Ecto neural progenitor cell (in vitro differentiated cells): ENCODE data around the gene RANBP17.
"Not testable (repeated sequence)": the region's sequence is repeated elsewhere in the genome, so short reads cannot be mapped to it uniquely, and the experiment has no call there.

ENCODE experiments used
- DNase-seq: peaks from one replicate; pipeline ENCODE4 v3.0.0-alpha.2; 2018; ENCODE audit warnings: low spot score

Gene RANBP17

DNA sequence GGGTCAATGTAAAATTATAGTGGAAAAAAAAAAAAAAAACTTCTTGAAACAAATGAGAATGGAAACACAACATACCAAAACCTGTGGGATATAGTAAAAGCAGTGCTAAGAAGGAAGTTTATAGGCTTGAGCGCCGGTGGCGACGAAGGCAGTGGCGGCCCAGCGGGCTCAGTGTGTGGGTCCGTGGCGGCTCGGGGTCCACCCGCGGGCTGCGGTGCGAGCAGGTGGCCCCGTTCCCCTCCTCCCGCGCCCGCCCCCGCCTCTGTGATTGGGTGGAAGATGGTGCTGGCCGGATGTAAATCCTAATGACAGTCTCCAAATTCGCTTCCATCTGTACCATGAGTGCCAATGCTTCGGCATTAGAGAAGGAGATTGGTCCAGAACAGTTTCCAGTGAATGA, 389.7 kb downstream of the RANBP17 start:
- no peak for DNase-seq

DNA sequence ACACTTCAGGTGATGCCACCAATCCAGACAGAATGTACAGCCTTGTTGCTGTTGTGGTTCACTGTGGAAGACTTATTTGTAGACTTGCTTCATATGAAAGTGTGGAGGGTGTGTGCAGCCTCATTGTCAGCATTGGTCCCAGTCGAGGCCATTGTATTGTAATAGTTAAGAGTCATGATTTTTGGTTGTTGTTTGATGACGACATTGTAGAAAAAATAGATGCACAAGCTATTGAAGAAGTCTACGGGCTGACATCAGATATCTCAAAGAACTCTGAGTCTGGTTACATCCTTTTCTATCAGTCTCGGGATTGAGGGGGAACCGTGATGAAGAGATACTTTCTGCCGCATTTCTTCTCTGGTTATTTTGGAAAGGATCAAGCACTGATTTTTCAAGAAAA, 390.9 kb downstream of the RANBP17 start:
- no peak for DNase-seq

- DNase-seq, result no peak
These were observed 397.1 kb downstream of the RANBP17 start for GRCh38 chr5:171258737-171259415.

DNA sequence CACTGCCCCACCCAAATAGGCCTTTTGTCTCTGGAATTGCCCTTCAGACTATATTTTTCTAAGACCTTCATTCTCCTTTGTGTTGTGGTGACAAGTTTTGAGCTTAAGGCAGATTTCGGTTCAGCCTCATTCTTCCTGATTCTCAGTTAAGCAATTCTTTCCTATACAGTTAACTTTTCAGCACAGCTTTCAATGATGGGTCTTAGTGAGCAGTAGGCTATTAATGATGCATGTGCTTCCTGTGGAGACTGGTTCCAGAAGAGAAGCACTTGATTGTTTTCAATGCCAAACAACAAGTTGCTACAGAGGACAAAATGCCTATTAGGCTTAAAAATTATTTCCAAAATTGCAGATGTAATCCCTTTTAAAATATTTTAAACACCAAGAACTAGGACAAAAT, 399.5 kb downstream of the RANBP17 start:
- no peak for DNase-seq

GRCh38 chr5:171261904-171262303, 400.1 kb downstream of the RANBP17 start:
- DNase-seq, result no peak

DNA sequence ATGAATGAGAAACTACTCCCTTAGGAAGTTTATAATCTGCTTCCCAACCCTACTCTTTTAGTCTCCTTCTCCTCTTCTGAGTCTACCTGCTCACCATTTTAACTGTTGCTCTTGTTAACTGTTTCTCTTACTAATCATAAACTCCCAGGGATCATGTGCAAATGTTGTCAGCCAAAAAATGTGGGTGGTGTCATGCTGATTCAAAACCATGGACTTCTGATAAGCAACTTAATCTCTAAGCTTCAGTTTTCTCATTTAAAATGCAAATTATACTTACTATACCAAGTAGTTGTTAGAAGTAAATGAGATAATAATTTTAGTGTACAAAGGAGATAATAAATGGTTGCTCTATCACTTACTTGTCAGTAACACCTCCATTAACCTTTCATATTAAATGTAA, 401.4 kb downstream of the RANBP17 start:
- DNase-seq, result no peak

- no peak for DNase-seq
These were observed 403.0 kb downstream of the RANBP17 start for GRCh38 chr5:171264843-171265242.

DNA sequence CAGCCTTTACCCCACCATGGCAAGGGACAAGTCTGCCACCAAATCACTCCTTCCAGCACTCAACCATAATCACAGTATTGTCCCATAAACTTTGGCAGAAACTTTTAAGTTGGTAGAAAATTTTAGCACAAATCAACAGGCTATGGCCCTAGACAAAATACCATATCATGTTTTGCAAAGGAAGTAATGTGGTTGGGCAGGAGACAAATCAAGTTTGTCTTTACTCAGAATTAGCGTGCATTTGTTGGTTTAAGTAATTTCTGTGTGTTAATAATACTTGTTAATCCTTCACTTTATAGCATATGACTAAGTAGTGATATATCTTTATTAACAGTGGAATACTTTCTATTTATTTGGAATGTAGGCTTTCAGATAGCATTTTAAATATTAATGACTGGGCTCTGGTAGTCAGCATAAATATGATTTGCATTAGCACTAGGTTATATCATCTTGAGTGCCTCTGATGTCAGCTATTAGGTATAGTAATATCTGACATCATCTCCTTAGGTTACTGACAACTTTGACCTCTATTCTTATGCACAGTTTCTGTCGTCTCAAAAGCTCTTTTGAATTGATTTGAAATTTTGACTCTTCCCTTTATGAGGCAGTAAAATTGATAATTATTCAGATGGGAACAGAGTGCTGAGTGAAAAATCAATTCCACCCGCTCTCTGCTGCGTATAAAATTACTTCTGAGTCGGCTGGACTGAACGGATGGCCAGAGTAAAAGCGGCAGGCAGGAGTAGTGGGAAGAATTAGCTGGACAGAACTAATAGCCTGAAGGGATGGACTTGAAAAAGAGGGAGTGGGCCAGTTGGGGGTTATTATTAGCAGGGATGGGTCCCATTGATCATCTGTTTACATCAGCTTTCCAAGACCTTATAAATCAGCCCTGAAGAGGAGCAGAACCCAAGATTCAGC, 407.1 kb downstream of the RANBP17 start:
- DNase-seq, result no peak

- no peak for DNase-seq
These were observed 407.9 kb downstream of the RANBP17 start for GRCh38 chr5:171269717-171270116.

- DNase-seq, result no peak
These were observed 408.3 kb downstream of the RANBP17 start for GRCh38 chr5:171270136-171270535.

DNA sequence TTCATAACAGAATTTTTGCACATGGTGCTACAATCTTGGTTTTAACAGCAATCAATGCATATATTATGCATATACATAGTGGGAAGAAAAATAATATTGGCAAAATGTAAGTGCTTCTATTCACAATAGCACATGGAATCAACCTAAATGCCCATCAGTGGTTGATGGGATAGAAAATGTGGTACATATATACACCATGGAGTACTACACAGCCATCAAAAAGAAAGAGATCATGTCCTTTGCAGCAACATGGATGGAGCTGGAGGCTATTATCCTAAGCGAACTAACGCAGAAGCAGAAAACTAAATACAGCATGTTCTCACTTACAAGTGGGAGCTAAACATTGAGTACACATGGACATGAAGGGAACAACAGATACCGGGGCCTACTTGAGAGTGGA, 410.0 kb downstream of the RANBP17 start:
- DNase-seq, result no peak

DNA sequence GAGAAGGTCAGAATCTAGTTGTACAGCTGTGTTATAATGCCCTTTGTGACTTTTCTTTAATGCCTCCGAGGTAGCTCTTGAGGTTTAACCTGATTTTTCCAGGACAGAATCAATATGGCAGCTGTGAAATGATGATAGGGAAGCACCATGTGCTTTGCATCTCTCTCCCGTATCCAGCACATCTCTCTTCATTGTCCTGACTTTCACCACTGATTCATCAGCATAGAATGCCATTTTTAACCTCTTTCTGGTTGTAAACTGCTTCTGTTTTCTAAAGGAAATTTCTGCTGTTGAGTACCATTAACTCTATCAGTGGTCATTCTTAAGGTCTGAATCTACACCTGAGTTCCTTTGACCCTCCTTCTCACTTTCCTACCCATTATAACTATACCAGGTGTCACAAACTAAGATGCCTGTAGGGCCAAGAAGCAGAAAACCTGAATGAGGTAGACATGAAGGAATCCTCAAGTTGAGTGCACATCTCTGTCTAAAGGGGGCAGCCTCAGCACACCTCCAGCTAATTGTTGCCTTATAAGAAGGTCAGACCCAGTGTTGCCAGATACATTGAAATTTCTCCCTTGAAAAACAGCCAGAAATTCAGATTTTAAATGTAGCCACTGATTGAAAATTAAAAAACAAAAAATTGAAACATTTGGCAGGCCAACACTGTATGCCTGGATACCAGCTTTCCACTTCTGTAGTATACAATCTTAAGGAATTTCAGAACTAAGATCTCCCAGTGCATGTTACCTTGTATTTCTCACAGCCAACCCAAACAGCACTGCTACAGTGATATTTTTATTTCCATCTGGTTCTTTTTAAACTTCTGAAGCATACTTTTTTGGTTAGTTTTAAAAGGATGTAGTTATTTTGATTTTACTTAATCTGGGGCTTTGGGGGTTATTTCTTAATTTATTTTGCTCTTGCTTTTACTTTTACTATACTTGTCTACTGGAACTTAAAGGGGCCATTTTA, 411.5 kb downstream of the RANBP17 start:
- DNase-seq, result no peak

DNA sequence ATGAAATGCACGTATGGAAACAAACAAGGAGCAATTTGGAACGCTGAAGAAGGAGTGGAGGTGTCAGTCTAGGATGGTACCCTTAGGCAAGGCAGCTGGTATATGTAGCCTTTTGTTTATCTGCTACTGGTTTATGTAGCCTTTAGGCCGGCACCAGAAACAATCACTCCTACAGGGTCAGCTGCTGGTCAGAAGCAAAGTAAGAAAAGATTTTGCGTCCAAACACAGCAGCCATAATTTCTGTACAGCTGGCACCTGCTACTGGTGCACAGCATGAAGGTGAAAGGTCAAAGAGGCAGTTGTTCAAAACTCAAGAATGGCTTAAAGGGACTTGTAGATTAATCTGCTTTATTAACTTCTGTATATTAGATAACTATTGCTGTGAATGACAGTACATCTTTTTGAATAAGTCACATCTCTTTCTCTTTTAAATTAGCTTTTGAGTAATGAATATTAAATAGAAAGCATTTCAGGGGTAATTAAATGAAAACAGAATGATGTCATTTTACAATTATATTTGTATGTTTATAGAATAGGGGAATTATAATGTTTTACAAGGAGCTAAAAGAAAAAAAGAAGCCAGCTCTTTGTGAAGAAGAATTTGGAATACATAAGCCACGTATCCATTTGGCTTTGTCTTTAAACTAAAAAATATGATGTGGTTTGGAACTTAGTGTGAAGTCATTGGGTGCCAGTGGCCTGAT, 414.2 kb downstream of the RANBP17 start:
- no peak for DNase-seq

DNA sequence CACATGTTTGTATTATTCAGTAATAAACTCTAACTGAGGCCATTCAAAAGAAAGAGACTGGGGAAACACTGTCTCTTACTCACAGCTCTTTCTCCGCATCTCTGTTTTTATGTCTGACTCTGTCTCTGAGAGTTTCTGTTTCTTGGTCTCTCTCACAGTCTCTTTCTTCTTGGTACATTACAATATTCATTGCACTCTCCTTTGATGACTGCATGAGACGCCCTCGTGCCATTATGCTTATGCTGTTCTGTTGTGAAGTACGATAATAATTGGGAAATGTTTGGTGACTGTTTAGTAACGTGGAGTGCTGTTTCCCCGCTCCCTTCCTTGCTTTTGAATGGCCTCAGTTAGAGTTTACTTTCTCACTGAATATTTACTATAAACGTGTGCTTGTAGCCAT, 421.9 kb downstream of the RANBP17 start:
- DNase-seq, result no peak

- DNase-seq, result no peak
These were observed 423.6 kb downstream of the RANBP17 start for GRCh38 chr5:171285465-171285864.

DNA sequence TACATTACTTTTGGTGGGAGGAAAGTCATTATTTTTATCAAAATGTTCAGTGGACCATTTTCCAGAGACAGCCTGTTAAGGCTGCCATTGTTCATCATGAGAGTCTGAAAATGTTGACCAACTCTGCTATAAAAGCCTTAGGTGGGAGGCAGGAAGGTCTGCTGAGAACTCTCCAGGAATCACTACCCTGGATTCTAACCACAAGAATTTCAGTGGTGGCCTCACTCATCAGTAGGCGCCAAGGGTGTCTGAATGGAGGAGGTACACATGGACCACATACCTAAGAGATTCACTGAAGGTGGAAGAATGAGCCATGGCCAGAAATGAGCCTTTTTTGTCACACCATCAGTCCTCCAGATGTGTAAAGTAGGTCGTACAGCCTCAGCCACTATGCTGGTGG, 426.2 kb downstream of the RANBP17 start:
- DNase-seq, result no peak

- DNase-seq, result no peak
These were observed 429.6 kb downstream of the RANBP17 start for GRCh38 chr5:171291371-171291770.

- no peak for DNase-seq
These were observed 433.5 kb downstream of the RANBP17 start for GRCh38 chr5:171295299-171295698.

DNA sequence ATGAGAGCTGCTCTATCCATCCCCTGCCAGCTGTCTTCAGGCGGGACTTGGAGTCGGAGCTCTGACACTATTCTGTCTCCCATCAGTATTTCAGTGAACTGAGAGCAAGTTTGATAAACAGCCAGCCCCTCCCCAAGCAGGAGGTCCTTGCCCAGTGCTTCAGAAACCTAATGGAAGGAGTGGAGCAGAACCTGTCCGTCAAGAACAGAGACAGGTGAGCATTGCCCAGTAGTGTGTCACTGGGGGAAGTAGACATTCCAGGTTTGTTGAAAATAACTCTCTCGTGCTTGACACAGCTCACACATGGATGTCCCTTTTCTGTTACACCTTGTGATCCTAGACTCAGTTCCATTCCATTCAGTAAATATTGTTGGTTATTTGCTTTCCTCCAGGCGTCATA, 434.0 kb downstream of the RANBP17 start:
- no peak for DNase-seq

DNA sequence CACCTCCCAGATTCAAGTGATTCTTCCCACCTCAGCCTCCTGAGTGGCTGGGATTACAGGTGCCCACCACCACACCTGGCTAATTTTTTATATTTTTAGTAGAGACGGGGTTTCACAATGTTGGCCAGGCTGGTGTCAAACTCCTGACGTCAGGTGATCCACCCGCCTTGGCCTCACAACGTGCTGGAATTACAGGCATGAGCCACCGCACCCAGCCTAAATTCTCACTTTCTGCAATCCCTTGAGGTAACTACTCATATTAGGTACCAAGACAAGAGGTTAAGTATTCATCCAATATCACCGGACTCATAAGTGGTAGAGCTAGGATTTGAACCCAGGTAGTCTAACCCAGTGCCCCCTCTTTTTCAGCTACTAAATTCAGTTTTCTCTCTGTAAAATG, 436.1 kb downstream of the RANBP17 start:
- not testable (repeated sequence) for DNase-seq

DNA sequence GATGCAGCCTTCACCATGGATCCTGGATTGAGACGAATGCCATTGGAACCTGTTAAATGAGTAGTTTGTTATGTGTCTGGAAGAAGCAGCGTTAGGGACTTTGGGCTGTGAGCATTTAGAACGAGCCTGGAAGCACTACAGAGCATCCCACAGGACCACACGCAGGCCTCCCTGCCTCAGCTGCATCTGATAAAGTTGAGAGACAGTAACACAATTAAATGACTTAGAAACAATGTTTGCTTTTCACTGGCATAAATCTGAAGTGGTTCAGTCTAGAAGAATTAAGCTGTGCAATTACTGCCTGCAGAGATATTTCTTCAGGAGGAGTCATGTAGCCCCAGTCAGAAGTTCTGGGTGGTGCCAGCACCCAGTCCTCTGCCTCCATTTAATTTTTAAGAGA, 437.4 kb downstream of the RANBP17 start:
- no peak for DNase-seq

- no peak for DNase-seq
These were observed 438.0 kb downstream of the RANBP17 start for GRCh38 chr5:171299851-171300250.
